ENCODE measurements around the gene PXT1.

DNA sequence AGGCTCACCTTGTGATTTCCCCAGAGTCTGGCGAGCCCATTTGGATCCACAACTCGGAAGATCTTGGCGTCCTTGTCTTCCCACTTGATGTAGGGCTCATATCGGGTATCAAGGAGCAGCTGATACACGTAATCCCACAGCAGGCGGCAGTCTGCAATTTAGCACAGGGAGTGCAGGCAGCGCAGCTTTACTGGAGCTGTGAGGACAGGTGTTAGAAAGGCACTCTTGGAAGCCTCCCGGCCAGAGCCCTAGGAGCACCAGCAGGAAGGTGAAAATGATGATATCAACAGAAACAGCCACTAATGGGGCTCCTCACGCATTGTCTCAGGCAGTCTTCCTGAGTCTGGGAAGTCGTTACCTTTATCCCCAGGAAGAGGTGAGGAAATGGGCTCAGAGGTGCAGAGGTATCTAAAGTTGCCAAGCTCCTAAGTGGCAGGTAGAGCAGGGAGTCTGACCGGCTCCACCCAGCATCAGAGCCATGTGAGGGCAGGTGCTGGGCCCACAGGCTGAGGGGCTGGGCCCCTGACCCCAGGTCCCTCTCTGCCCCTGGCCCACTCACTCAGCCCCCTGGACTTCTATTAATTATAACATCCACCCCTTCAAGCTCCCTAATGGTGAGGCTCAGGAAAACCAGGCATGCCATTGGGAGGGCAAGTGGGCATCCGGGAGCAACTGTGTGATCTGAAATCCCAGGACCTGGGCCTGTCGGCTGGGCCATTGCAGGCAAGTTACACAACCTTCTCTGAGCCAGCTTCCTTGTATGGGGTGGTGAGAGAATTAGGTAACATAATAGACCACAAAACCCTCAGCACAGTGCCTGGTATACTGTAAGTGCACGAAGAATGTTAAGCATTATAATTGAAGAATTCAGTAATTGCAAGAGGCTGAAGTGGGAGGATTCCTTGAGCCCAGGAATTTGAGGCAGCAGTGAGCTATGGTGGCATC lies 73.5 kb downstream of the PXT1 start:
- TF ChIP-seq CTCF (IDR thresholded peaks at IDR 0.05) (no peak), EZH2 (IDR thresholded peaks at IDR 0.05; ENCODE audit: borderline replicate concordance, insufficient read depth, low read depth, low read length, poor library complexity, severe bottlenecking) (no peak)
